KMS-11 (cell line): ENCODE measurements around the gene CUL4A.

Experiments
- H2AFZ ChIP-seq: fragments of 200-600 bp; sonication (generic); 2 replicates; pipeline ENCODE4 v1.6.1; 2016; ENCODE audit warnings: antibody characterized with exemption, mixed run types, low read depth
- H3K27ac ChIP-seq: fragments of 200-600 bp; sonication (generic); 2 replicates; pipeline ENCODE4 v1.6.1; 2016; ENCODE audit warnings: mild to moderate bottlenecking, mixed run types
- H3K27me3 ChIP-seq: fragments of 200-600 bp; sonication (generic); 2 replicates; pipeline ENCODE4 v1.6.1; 2017; ENCODE audit warnings: mild to moderate bottlenecking, low read depth, mixed run types, moderate library complexity; ENCODE audit not compliant: insufficient read depth
- H3K36me3 ChIP-seq: fragments of 200-600 bp; sonication (generic); 2 replicates; pipeline ENCODE4 v1.6.1; 2017; ENCODE audit warnings: mild to moderate bottlenecking, mixed run types; ENCODE audit not compliant: insufficient read depth
- H3K4me1 ChIP-seq: fragments of 200-600 bp; sonication (generic); 2 replicates; pipeline ENCODE4 v1.6.1; 2016; ENCODE audit warnings: mild to moderate bottlenecking, low read depth, mixed run types; ENCODE audit not compliant: poor library complexity, severe bottlenecking
- H3K4me2 ChIP-seq: fragments of 200-600 bp; sonication (generic); 2 replicates; pipeline ENCODE4 v1.7.0; 2016; ENCODE audit warnings: mild to moderate bottlenecking, mixed run types
- H3K4me3 ChIP-seq: fragments of 200-600 bp; sonication (generic); IDR thresholded peaks from 2 replicates; pipeline ENCODE4 v1.6.1; 2017; ENCODE audit warnings: low read depth, low read length, mixed read lengths; ENCODE audit not compliant: insufficient read depth
- H3K79me2 ChIP-seq: fragments of 200-600 bp; sonication (generic); 2 replicates; pipeline ENCODE4 v1.6.1; 2016; ENCODE audit warnings: low read depth, mixed run types; ENCODE audit not compliant: insufficient read depth
- H3K9ac ChIP-seq: fragments of 200-600 bp; sonication (generic); 2 replicates; pipeline ENCODE4 v1.6.1; 2016; ENCODE audit warnings: mild to moderate bottlenecking, mixed run types
- H4K20me1 ChIP-seq: fragments of 200-600 bp; sonication (generic); 2 replicates; pipeline ENCODE4 v1.6.1; 2016; ENCODE audit warnings: mild to moderate bottlenecking, mixed run types; ENCODE audit not compliant: insufficient read depth
- CTCF ChIP-seq: fragments of 200-600 bp; sonication (generic); conservative IDR thresholded peaks from 2 replicates; pipeline ENCODE4 v1.6.1; 2017; ENCODE audit warnings: low read depth, mild to moderate bottlenecking, antibody characterized with exemption, low read length, moderate library complexity, mixed read lengths

CUL4A gene

GRCh38 chr13:113207460-113207859, 2.0 kb upstream of the CUL4A start:
- H4K20me1 ChIP-seq: 0 out of 2 replicates have a peak, but pooled peaks cover 7% of the 10 kb centered on the region
- H3K4me1 ChIP-seq: peaks cover 41% of the 10 kb centered on the region
- H3K36me3 ChIP-seq: no peaks in the 10 kb centered on the region

GRCh38 chr13:113207890-113208420, 1.5 kb upstream of the CUL4A start:
- no peak overlapping the region for H3K4me3 ChIP-seq
- H3K4me1 ChIP-seq: peaks cover 41% of the 10 kb centered on the region
- H3K79me2 ChIP-seq: peaks cover 76% of the 10 kb centered on the region
- H3K9ac ChIP-seq: peak overlapping the region; percentile 89
- H3K27ac ChIP-seq: peak overlapping the region; percentile 89
- H3K36me3 ChIP-seq: no peaks in the 10 kb centered on the region
- no peaks in the 10 kb centered on the region for H3K27me3 ChIP-seq
- H2AFZ ChIP-seq: peak overlapping the region; percentile 49
- H4K20me1 ChIP-seq: 0 out of 2 replicates have a peak, but pooled peaks cover 7% of the 10 kb centered on the region
- no peak for TF ChIP-seq CTCF
- H3K4me2 ChIP-seq: peak overlapping the region; percentile 84

More at GRCh38 chr13:113207460-113207859, 2.0 kb upstream of the CUL4A start:
- no peak overlapping the region for H3K4me3 ChIP-seq
- no peaks in the 10 kb centered on the region for H3K27me3 ChIP-seq
- peaks cover 72% of the 10 kb centered on the region for H3K79me2 ChIP-seq
- no peak for TF ChIP-seq CTCF
- H2AFZ ChIP-seq: no peak overlapping the region
- H3K9ac ChIP-seq: peak overlapping the region; percentile 89; the same call in 1 of the 2 replicates
- H3K4me2 ChIP-seq: peak overlapping the region; percentile 84
- H3K27ac ChIP-seq: peak overlapping the region; percentile 89; the same call in 1 of the 2 replicates

- no peak within 1 kb of the TSS for H3K4me3 ChIP-seq
- peaks cover 81% of the 10 kb centered on the region for H3K79me2 ChIP-seq
- peaks cover 44% of the 10 kb centered on the region for H3K4me1 ChIP-seq
- peak within 1 kb of the TSS; percentile 84 for H3K4me2 ChIP-seq
- H3K27me3 ChIP-seq: no peaks in the 10 kb centered on the region
- H3K9ac ChIP-seq: peak within 1 kb of the TSS; percentile 89
- peak within 1 kb of the TSS; percentile 49 for H2AFZ ChIP-seq
- H3K36me3 ChIP-seq: no peaks in the 10 kb centered on the region
- H3K27ac ChIP-seq: peak within 1 kb of the TSS; percentile 89
- H4K20me1 ChIP-seq: 0 out of 2 replicates have a peak, but pooled peaks cover 10% of the 10 kb centered on the region
- TF ChIP-seq CTCF: no peak
Observed at GRCh38 chr13:113208421-113209335, 735 bp upstream of the CUL4A start, which contains the start of gene PCID2. PCID2 (minus strand) TSS chr13:113208669; CDS start chr13:113208634, 35 bp downstream.

GRCh38 chr13:113209759-113210421, 477 bp downstream of the CUL4A start:
- H3K36me3 ChIP-seq: no peaks in the 10 kb centered on the region
- peaks cover 49% of the 10 kb centered on the region for H3K4me1 ChIP-seq
- TF ChIP-seq CTCF: no peak
- H3K27ac ChIP-seq: peak overlapping the region; percentile 80
- H3K4me2 ChIP-seq: peak overlapping the region; percentile 88
- no peak overlapping the region for H3K4me3 ChIP-seq
- H4K20me1 ChIP-seq: 0 out of 2 replicates have a peak, but pooled peaks cover 11% of the 10 kb centered on the region
- no peaks in the 10 kb centered on the region for H3K27me3 ChIP-seq
- peak overlapping the region; percentile 18; the same call in 1 of the 2 replicates for H2AFZ ChIP-seq
- peaks cover 81% of the 10 kb centered on the region for H3K79me2 ChIP-seq
- H3K9ac ChIP-seq: peak overlapping the region; percentile 78
